AG04450 (cell line): ENCODE results near the gene FAM107A. TPM values are rescaled to one million over a fixed set of nuclear protein-coding genes. Genes with fewer than 3 reads are reported as not detected.

ENCODE experiments used
- CTCF ChIA-PET: fragments of 300-600, 350-600 bp; formaldehyde crosslinking; extraction: SDS; loops from one replicate; lab custom pipeline; 2022; ENCODE audit warnings: antibody characterized with exemption, inconsistent platforms; lab: Charles Lee
- POLR2A ChIA-PET: fragments of 350-600 bp; formaldehyde crosslinking; extraction: SDS; loops from one replicate; lab custom pipeline; 2021; ENCODE audit warnings: antibody characterized with exemption, inconsistent platforms; lab: Yijun Ruan, JAX
- DNase-seq: peaks from one replicate; pipeline ENCODE4 v3.0.0-alpha.2; 2011; ENCODE audit warnings: low read depth, low spot score
- H3K27ac ChIP-seq: one replicate; pipeline ENCODE4 v1.5.1; 2012; ENCODE audit warnings: low read depth, low read length, control low read depth
- H3K27me3 ChIP-seq: one replicate; pipeline ENCODE4 v1.6.0; 2012; ENCODE audit warnings: low read length; ENCODE audit not compliant: control insufficient read depth, insufficient read depth
- H3K4me3 ChIP-seq: 2 replicates; pipeline ENCODE4 v1.5.1; 2011; ENCODE audit warnings: mild to moderate bottlenecking, low read depth, low read length, control low read depth
- H3K9me3 ChIP-seq: 2 replicates; pipeline ENCODE4 v1.5.1; 2012; ENCODE audit warnings: low read length; ENCODE audit not compliant: control insufficient read depth, insufficient read depth
- CTCF ChIP-seq: IDR thresholded peaks from 2 replicates; pipeline ENCODE4 v1.5.1; 2011; ENCODE audit warnings: low read depth, low read length, control low read depth, inconsistent platforms
- polyA plus RNA-seq: library from polyadenylated mRNA; depleted of rRNA; stranded (reverse); fragments of >200 nt; gene quantifications from 2 replicates; pipeline ENCODE4 v1.2.3, GENCODE V29; 2011

Gene FAM107A
- polyA plus RNA-seq, 1 experiment = 0.02 TPM

- TF ChIP-seq CTCF = no peak
- Histone ChIP-seq H3K27ac (no peak overlapping the region), H3K4me3 (no peak overlapping the region), H3K27me3 (peaks cover 14% of the 10 kb centered on the region), H3K9me3 (no peaks in the 10 kb centered on the region; the same call in 1 of the 2 replicates)
- CTCF ChIA-PET = interaction anchor here (0.7 to 4.2 kb wide), 3 partner anchors 8 to 55 kb away, joined by 3 to 23 read pairs (median 10); no protein-coding TSS in a partner anchor
- POLR2A ChIA-PET = no interaction called here
- DNase-seq = no peak
These were observed 1.1 kb downstream of the FAM107A start for GRCh38 chr3:58575971-58576652.

GRCh38 chr3:58574682-58575081 is 2.5 kb downstream of the FAM107A start:
- TF ChIP-seq CTCF = no peak
- H3K27ac ChIP-seq = no peak overlapping the region
- H3K27me3 ChIP-seq = peaks cover 10% of the 10 kb centered on the region
- ChIA-PET POLR2A (no interaction called here), CTCF (interaction anchor here (2.7 to 10.7 kb wide), 3 partner anchors 11 to 56 kb away, joined by 10 to 322 read pairs (median 23); no protein-coding TSS in a partner anchor)
- H3K9me3 ChIP-seq = no peaks in the 10 kb centered on the region; the same call in 1 of the 2 replicates
- DNase-seq = no peak
- H3K4me3 ChIP-seq = no peak overlapping the region

- ChIA-PET POLR2A (no interaction called here), CTCF (interaction anchor here (4.2 to 10.7 kb wide), 2 partner anchors 11 to 55 kb away, joined by 23 to 322 read pairs; no protein-coding TSS in a partner anchor)
- H3K4me3 ChIP-seq = no peak overlapping the region
- peaks cover 6% of the 10 kb centered on the region for H3K27me3 ChIP-seq
- no peak for TF ChIP-seq CTCF
- DNase-seq = no peak
- no peak overlapping the region for H3K27ac ChIP-seq
- H3K9me3 ChIP-seq = no peaks in the 10 kb centered on the region; the same call in 1 of the 2 replicates
These were observed 3.1 kb downstream of the FAM107A start for GRCh38 chr3:58574106-58574505.

GRCh38 chr3:58573640-58574039 is 3.6 kb downstream of the FAM107A start:
- DNase-seq = no peak
- Histone ChIP-seq H3K4me3 (no peak overlapping the region), H3K27me3 (peaks cover 6% of the 10 kb centered on the region), H3K9me3 (no peaks in the 10 kb centered on the region; the same call in 1 of the 2 replicates), H3K27ac (no peak overlapping the region)
- TF ChIP-seq CTCF = no peak
- ChIA-PET CTCF (interaction anchor here (4.2 to 10.7 kb wide), 2 partner anchors 12 to 56 kb away, joined by 23 to 322 read pairs; no protein-coding TSS in a partner anchor), POLR2A (no interaction called here)

GRCh38 chr3:58572634-58573230 is 4.5 kb downstream of the FAM107A start:
- Histone ChIP-seq H3K27ac (no peak overlapping the region), H3K9me3 (no peaks in the 10 kb centered on the region; the same call in 1 of the 2 replicates), H3K4me3 (no peak overlapping the region), H3K27me3 (peaks cover 6% of the 10 kb centered on the region)
- CTCF ChIA-PET = interaction anchor here (10.7 kb wide), 1 partner anchor 57 kb away, joined by 322 read pairs; no protein-coding TSS in a partner anchor
- no peak for DNase-seq
- POLR2A ChIA-PET = no interaction called here
- no peak for TF ChIP-seq CTCF
